Testis (tissue), 2 donors: ENCODE measurements around the gene SPA17.

ENCODE experiments used
- CTCF ChIP-seq, 3 experiments: fragments of 450-650 bp in 2 of 3; fragments of 200-600 bp in 1 of 3; sonication (generic) in 1 of 3; IDR thresholded peaks; one replicate each; pipeline ENCODE4 v1.5.1; 2016 to 2019; ENCODE audit warnings: antibody characterized with exemption in 3 of 3, mild to moderate bottlenecking in 2 of 3, moderate library complexity in 1 of 3
- POLR2A ChIP-seq: fragments of 450-650 bp; IDR thresholded peaks from one replicate; pipeline ENCODE4 v1.6.1; 2017; ENCODE audit warnings: antibody characterized with exemption, mild to moderate bottlenecking, moderate library complexity

GRCh38 chr11:124732230-124732629 lies 58.5 kb downstream of the SPA17 start:
- TF ChIP-seq CTCF (IDR thresholded peaks at IDR 0.05) (no peak), POLR2A (no peak)
